GM21737 (cell line): ENCODE measurements around the gene MTUS2.
"Not testable (repeated sequence)": the region's sequence is repeated elsewhere in the genome, so short reads cannot be mapped to it uniquely, and the experiment has no call there.

Experiments used
- ATAC-seq: cut with Tn5 transposase; IDR thresholded peaks from one replicate; pipeline ENCODE4 v1.9.1; 2021; ENCODE audit warnings: mild to moderate bottlenecking, moderate library complexity; ENCODE audit not compliant: unreplicated experiment

Gene MTUS2

GRCh38 chr13:29382021-29382420 lies 561.9 kb downstream of the MTUS2 start:
- no peak for ATAC-seq

GRCh38 chr13:29383476-29383875 lies 563.3 kb downstream of the MTUS2 start:
- no peak for ATAC-seq

- no peak for ATAC-seq
Measured at GRCh38 chr13:29384466-29384865, 564.3 kb downstream of the MTUS2 start.

GRCh38 chr13:29384871-29385270 lies 564.7 kb downstream of the MTUS2 start:
- ATAC-seq, result no peak

GRCh38 chr13:29386246-29386645 lies 566.1 kb downstream of the MTUS2 start:
- ATAC-seq, result no peak

GRCh38 chr13:29390598-29390997 lies 570.5 kb downstream of the MTUS2 start:
- ATAC-seq, result not testable (repeated sequence)

GRCh38 chr13:29396446-29396845 lies 576.3 kb downstream of the MTUS2 start:
- ATAC-seq, result no peak

GRCh38 chr13:29397265-29397664 lies 577.1 kb downstream of the MTUS2 start:
- ATAC-seq, result no peak

- ATAC-seq, result no peak
Measured at GRCh38 chr13:29402166-29402636, 582.1 kb downstream of the MTUS2 start.

GRCh38 chr13:29405401-29405800 lies 585.3 kb downstream of the MTUS2 start:
- ATAC-seq, result no peak

GRCh38 chr13:29411481-29411880 lies 591.3 kb downstream of the MTUS2 start:
- ATAC-seq, result no peak

GRCh38 chr13:29418026-29418425 lies 597.9 kb downstream of the MTUS2 start:
- ATAC-seq, result no peak

- ATAC-seq, result no peak
Measured at GRCh38 chr13:29421118-29421517, 601.0 kb downstream of the MTUS2 start.

- no peak for ATAC-seq
Measured at GRCh38 chr13:29422015-29422414, 601.9 kb downstream of the MTUS2 start.

- no peak for ATAC-seq
Measured at GRCh38 chr13:29423050-29423449, 602.9 kb downstream of the MTUS2 start.

GRCh38 chr13:29427937-29428309 lies 607.8 kb downstream of the MTUS2 start:
- no peak for ATAC-seq

- no peak for ATAC-seq
Measured at GRCh38 chr13:29428310-29429181, 608.4 kb downstream of the MTUS2 start.

- ATAC-seq, result no peak
Measured at GRCh38 chr13:29429286-29429900, 609.3 kb downstream of the MTUS2 start.

- ATAC-seq, result no peak
Measured at GRCh38 chr13:29434217-29434945, 614.2 kb downstream of the MTUS2 start.

GRCh38 chr13:29435125-29435911 lies 615.2 kb downstream of the MTUS2 start:
- ATAC-seq, result no peak

GRCh38 chr13:29436291-29436690 lies 616.2 kb downstream of the MTUS2 start:
- no peak for ATAC-seq
